Measurements from ENCODE around the gene COL21A1. TPM values are rescaled to one million over a fixed set of nuclear protein-coding genes. Genes with fewer than 3 reads are reported as not detected.

COL21A1 gene
- total and polyA plus RNA-seq, 2 of the 4 experiments (the other 2 are of a cell fraction): 0.05 TPM; not detected in 1

DNA sequence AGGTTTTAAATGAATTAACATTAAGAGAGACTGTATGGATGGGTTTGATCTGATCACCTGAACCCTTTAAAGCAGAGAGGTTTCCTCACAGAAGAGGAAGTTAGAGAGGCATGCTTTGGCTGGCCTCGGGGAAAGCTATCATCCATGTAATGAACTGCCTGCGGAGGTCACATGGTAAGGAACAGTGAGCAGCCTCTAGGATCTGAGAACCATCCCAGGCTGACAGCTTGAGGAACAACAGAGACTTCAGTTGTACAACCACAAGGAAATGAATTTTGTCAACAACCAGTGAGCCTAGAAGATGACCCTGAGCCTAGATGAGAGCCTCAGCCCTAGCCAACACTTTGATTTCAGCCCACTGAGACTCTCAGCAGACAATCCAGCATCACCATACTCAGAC lies 2.9 kb upstream of the COL21A1 start:
- POLR2A ChIA-PET (ENCODE audit: unreplicated experiment): no interaction called here
- no peak overlapping the region for H3K9ac ChIP-seq (ENCODE audit: low read depth, low read length)
- no peaks in the 10 kb centered on the region for H3K36me3 ChIP-seq (ENCODE audit: control insufficient read depth, insufficient read depth, low read length)
- H3K9me3 ChIP-seq (ENCODE audit: control insufficient read depth, insufficient read depth, low read length): no peaks in the 10 kb centered on the region
- no TSS peak for BruUV-seq (replicated peaks)
- no peaks in the 10 kb centered on the region for H3K4me1 ChIP-seq (ENCODE audit: control insufficient read depth, insufficient read depth, low read length)
- H3K9me1 ChIP-seq (ENCODE audit: insufficient read depth, low read length): no peaks in the 10 kb centered on the region
- intact Hi-C loops (cut with micrococcal nuclease): no loop called here
- no peak overlapping the region for H2AK9ac ChIP-seq (replicated peaks; ENCODE audit: low read depth, low read length, poor library complexity)
- H3K27me3 ChIP-seq (ENCODE audit: control insufficient read depth, insufficient read depth, low read length): peaks cover 22% of the 10 kb centered on the region
- no peak overlapping the region; the same call in 1 of the 2 replicates for H3K56ac ChIP-seq (ENCODE audit: extremely low read depth, insufficient read depth, low read length)
- H3K18ac ChIP-seq (ENCODE audit: low read depth, low read length): no peak overlapping the region
- ATAC-seq (ENCODE audit: low read depth): no peak
- H2BK15ac ChIP-seq (ENCODE audit: low read depth, low read length): no peak overlapping the region
- CTCF ChIA-PET: no interaction called here
- no peak overlapping the region for H2BK20ac ChIP-seq (ENCODE audit: low read depth, low read length)
- no peak overlapping the region for H4K91ac ChIP-seq (ENCODE audit: insufficient read depth, low read depth, low read length)
- H4K20me1 ChIP-seq (ENCODE audit: insufficient read depth, low read length): no peaks in the 10 kb centered on the region
- no peak overlapping the region for H3K23ac ChIP-seq (ENCODE audit: low read depth, low read length)
- DNase-seq: no peak
- dilution Hi-C loops (cut with HindIII; ENCODE audit: low sequenced_read_pairs, unreplicated experiment): no loop called here
- no peak overlapping the region for H3K14ac ChIP-seq (replicated peaks; ENCODE audit: low read depth, low read length)
- no peak overlapping the region for H2BK120ac ChIP-seq (ENCODE audit: low read depth, low read length)
- H3K4me2 ChIP-seq (ENCODE audit: low read depth, low read length): no peak overlapping the region
- WGBS, 2 experiments (ENCODE audit: extremely low coverage in 2 of 2, insufficient read length in 1 of 2): no CpG with 5 or more reads among the region's 2 CpGs
- H4K8ac ChIP-seq (ENCODE audit: low read depth in 2 of 2, low read length in 2 of 2): no peak overlapping the region
- H3K27ac ChIP-seq (ENCODE audit: insufficient read depth, low read length): no peak overlapping the region
- no peak overlapping the region for H2BK5ac ChIP-seq (ENCODE audit: low read depth, low read length, poor library complexity, severe bottlenecking)
- no peaks in the 10 kb centered on the region for H3K79me1 ChIP-seq (ENCODE audit: low read depth in 1 of 2, low read length in 2 of 2)
- in situ Hi-C loops (cut with MboI; ENCODE audit: low sequenced_read_pairs): no loop called here
- TF ChIP-seq MAFK (IDR thresholded peaks at IDR 0.05; ENCODE audit: low read depth, low read length) (no peak), CEBPB (IDR thresholded peaks at IDR 0.05; ENCODE audit: low read depth, low read length) (no peak), BHLHE40 (IDR thresholded peaks at IDR 0.05; ENCODE audit: low read depth, low read length) (no peak), CHD1 (IDR thresholded peaks at IDR 0.05; ENCODE audit: low read depth, low read length) (no peak), FOS (IDR thresholded peaks at IDR 0.05; ENCODE audit: low read depth, low read length) (no peak), RCOR1 (IDR thresholded peaks at IDR 0.05; ENCODE audit: insufficient replicate concordance, low read length) (no peak), MAZ (IDR thresholded peaks at IDR 0.05; ENCODE audit: borderline replicate concordance, low read depth, low read length) (no peak), NFE2L2 (IDR thresholded peaks at IDR 0.05; ENCODE audit: low read depth, low read length) (no peak), POLR2A (IDR thresholded peaks at IDR 0.05; ENCODE audit: low read depth, low read length) (no peak), SMC3 (IDR thresholded peaks at IDR 0.05; ENCODE audit: low read depth, low read length) (no peak)
- TF ChIP-seq, protein P1, sequence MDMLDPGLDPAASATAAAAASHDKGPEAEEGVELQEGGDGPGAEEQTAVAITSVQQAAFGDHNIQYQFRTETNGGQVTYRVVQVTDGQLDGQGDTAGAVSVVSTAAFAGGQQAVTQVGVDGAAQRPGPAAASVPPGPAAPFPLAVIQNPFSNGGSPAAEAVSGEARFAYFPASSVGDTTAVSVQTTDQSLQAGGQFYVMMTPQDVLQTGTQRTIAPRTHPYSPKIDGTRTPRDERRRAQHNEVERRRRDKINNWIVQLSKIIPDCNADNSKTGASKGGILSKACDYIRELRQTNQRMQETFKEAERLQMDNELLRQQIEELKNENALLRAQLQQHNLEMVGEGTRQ (IDR thresholded peaks at IDR 0.05; ENCODE audit: low read depth, low read length): no peak
- no peak overlapping the region for H4K5ac ChIP-seq (ENCODE audit: low read depth, low read length)
- H2AK5ac ChIP-seq (ENCODE audit: low read depth, low read length): no peak overlapping the region
- no peak overlapping the region for H2AFZ ChIP-seq (replicated peaks; ENCODE audit: low read length, poor library complexity)
- no peak overlapping the region for H3K4me3 ChIP-seq (ENCODE audit: insufficient read depth, low read depth, low read length)
- H3K4ac ChIP-seq (ENCODE audit: low read depth, low read length): no peak overlapping the region

Measured in IMR-90 (cell line).